ENCODE results near the gene MMP25.
"Not testable (repeated sequence)": the region's sequence is repeated elsewhere in the genome, so short reads cannot be mapped to it uniquely, and the experiment has no call there.

MMP25 gene

GRCh38 chr16:3065742-3066439 lies 19.5 kb downstream of the MMP25 start:
- H3K27ac Mint-ChIP-seq: peak overlapping the region; percentile 100
- H3K4me1 Mint-ChIP-seq: peaks cover 54% of the 10 kb centered on the region
- H3K4me3 Mint-ChIP-seq: peak overlapping the region; percentile 100
- peak in 1 of 2 donors; percentile 55 for DNase-seq (ENCODE audit: low spot score in 2 of 2)
- H3K36me3 Mint-ChIP-seq: peaks cover 72% of the 10 kb centered on the region
- H3K9me3 Mint-ChIP-seq: no peaks in the 10 kb centered on the region
- ATAC-seq: peak; percentile 27

GRCh38 chr16:3066440-3066748 lies 20.0 kb downstream of the MMP25 start:
- Mint-ChIP-seq H3K9me3 (no peaks in the 10 kb centered on the region), H3K27ac (peak overlapping the region; percentile 100), H3K4me3 (peak overlapping the region; percentile 100), H3K4me1 (peaks cover 59% of the 10 kb centered on the region), H3K36me3 (peaks cover 77% of the 10 kb centered on the region)
- ATAC-seq (no peak), DNase-seq (ENCODE audit: low spot score in 2 of 2) (no peak)

- peaks cover 96% of the 10 kb centered on the region for H3K36me3 Mint-ChIP-seq
- H3K4me3 Mint-ChIP-seq: peak overlapping the region; percentile 100
- ATAC-seq: no peak
- H3K9me3 Mint-ChIP-seq: no peaks in the 10 kb centered on the region
- H3K27ac Mint-ChIP-seq: peak overlapping the region; percentile 100
- no peak for DNase-seq (ENCODE audit: low spot score in 2 of 2)
- H3K4me1 Mint-ChIP-seq: peaks cover 66% of the 10 kb centered on the region
Observed at GRCh38 chr16:3068487-3068886, 22.1 kb downstream of the MMP25 start.

GRCh38 chr16:3069146-3069545 lies 22.8 kb downstream of the MMP25 start:
- DNase-seq (ENCODE audit: low spot score in 2 of 2); H3K9me3 Mint-ChIP-seq; ATAC-seq: not testable (repeated sequence)
- Mint-ChIP-seq H3K27ac (peak overlapping the region; percentile 100), H3K4me1 (peaks cover 66% of the 10 kb centered on the region), H3K4me3 (peak overlapping the region; percentile 100), H3K36me3 (peaks cover 97% of the 10 kb centered on the region)

GRCh38 chr16:3070608-3071111 lies 24.3 kb downstream of the MMP25 start:
- Mint-ChIP-seq H3K9me3 (no peaks in the 10 kb centered on the region), H3K36me3 (peaks cover 98% of the 10 kb centered on the region), H3K4me1 (peaks cover 68% of the 10 kb centered on the region), H3K27ac (peak overlapping the region; percentile 100), H3K4me3 (peak overlapping the region; percentile 100)
- no peak for DNase-seq (ENCODE audit: low spot score in 2 of 2)
- no peak for ATAC-seq

- no peaks in the 10 kb centered on the region for H3K9me3 Mint-ChIP-seq
- no peak for ATAC-seq
- no peak for DNase-seq (ENCODE audit: low spot score in 2 of 2)
- peaks cover 76% of the 10 kb centered on the region for H3K4me1 Mint-ChIP-seq
- peaks cover 98% of the 10 kb centered on the region for H3K36me3 Mint-ChIP-seq
- H3K27ac Mint-ChIP-seq: peak overlapping the region; percentile 100
- peak overlapping the region; percentile 100 for H3K4me3 Mint-ChIP-seq
Observed at GRCh38 chr16:3071655-3072054, 25.3 kb downstream of the MMP25 start.

GRCh38 chr16:3072148-3072547 lies 25.8 kb downstream of the MMP25 start:
- peak; percentile 8 for ATAC-seq
- peaks cover 80% of the 10 kb centered on the region for H3K4me1 Mint-ChIP-seq
- H3K36me3 Mint-ChIP-seq: peaks cover 98% of the 10 kb centered on the region
- peak overlapping the region; percentile 100 for H3K4me3 Mint-ChIP-seq
- peak overlapping the region; percentile 100 for H3K27ac Mint-ChIP-seq
- not testable (repeated sequence) for DNase-seq (ENCODE audit: low spot score in 2 of 2); H3K9me3 Mint-ChIP-seq

GRCh38 chr16:3072576-3073263 lies 26.4 kb downstream of the MMP25 start:
- H3K9me3 Mint-ChIP-seq: not testable (repeated sequence)
- peak; percentile 54 for ATAC-seq
- Mint-ChIP-seq H3K27ac (peak overlapping the region; percentile 100), H3K4me3 (peak overlapping the region; percentile 100), H3K36me3 (peaks cover 98% of the 10 kb centered on the region), H3K4me1 (peaks cover 86% of the 10 kb centered on the region)
- peak in 1 of 2 donors; percentile 78 for DNase-seq (ENCODE audit: low spot score in 2 of 2)

GRCh38 chr16:3073448-3073847 lies 27.1 kb downstream of the MMP25 start:
- Mint-ChIP-seq H3K27ac (peak overlapping the region; percentile 92), H3K36me3 (peaks cover 94% of the 10 kb centered on the region), H3K4me3 (peak overlapping the region; percentile 78), H3K9me3 (no peaks in the 10 kb centered on the region), H3K4me1 (peaks cover 89% of the 10 kb centered on the region)
- ATAC-seq: no peak
- no peak for DNase-seq (ENCODE audit: low spot score in 2 of 2)

- Mint-ChIP-seq H3K27ac (peak overlapping the region; percentile 92), H3K4me3 (peak overlapping the region; percentile 78), H3K36me3 (peaks cover 84% of the 10 kb centered on the region), H3K4me1 (peaks cover 87% of the 10 kb centered on the region), H3K9me3 (peaks cover 2% of the 10 kb centered on the region)
- DNase-seq (ENCODE audit: low spot score in 2 of 2): peak; percentile 62 to 91
- peak; percentile 84 for ATAC-seq
Observed at GRCh38 chr16:3074860-3075522, 28.6 kb downstream of the MMP25 start.

- H3K9me3 Mint-ChIP-seq: peaks cover 2% of the 10 kb centered on the region
- peak overlapping the region; percentile 92 for H3K27ac Mint-ChIP-seq
- ATAC-seq (peak; percentile 25), DNase-seq (ENCODE audit: low spot score in 2 of 2) (no peak)
- H3K4me1 Mint-ChIP-seq: peaks cover 86% of the 10 kb centered on the region
- H3K4me3 Mint-ChIP-seq: peak overlapping the region; percentile 78
- peaks cover 78% of the 10 kb centered on the region for H3K36me3 Mint-ChIP-seq
Observed at GRCh38 chr16:3075523-3075915, 29.2 kb downstream of the MMP25 start.

GRCh38 chr16:3075946-3076345 lies 29.6 kb downstream of the MMP25 start:
- not testable (repeated sequence) for ATAC-seq, H3K9me3 Mint-ChIP-seq
- peak in 1 of 2 donors; percentile 67 for DNase-seq (ENCODE audit: low spot score in 2 of 2)
- Mint-ChIP-seq H3K4me3 (peak overlapping the region; percentile 78), H3K27ac (peak overlapping the region; percentile 92), H3K4me1 (peaks cover 88% of the 10 kb centered on the region), H3K36me3 (peaks cover 74% of the 10 kb centered on the region)

- Mint-ChIP-seq H3K27ac (peak overlapping the region; percentile 92), H3K36me3 (peaks cover 68% of the 10 kb centered on the region), H3K4me3 (peak overlapping the region; percentile 78), H3K9me3 (peaks cover 5% of the 10 kb centered on the region), H3K4me1 (peaks cover 86% of the 10 kb centered on the region)
- DNase-seq (ENCODE audit: low spot score in 2 of 2) (peak in 1 of 2 donors; percentile 71), ATAC-seq (no peak)
Observed at GRCh38 chr16:3076577-3076976, 30.2 kb downstream of the MMP25 start.

GRCh38 chr16:3080024-3080423 lies 33.7 kb downstream of the MMP25 start:
- DNase-seq (ENCODE audit: low spot score in 2 of 2) (no peak), ATAC-seq (no peak)
- H3K4me3 Mint-ChIP-seq: no peak overlapping the region
- peaks cover 5% of the 10 kb centered on the region for H3K9me3 Mint-ChIP-seq
- peaks cover 35% of the 10 kb centered on the region for H3K36me3 Mint-ChIP-seq
- peaks cover 76% of the 10 kb centered on the region for H3K4me1 Mint-ChIP-seq
- H3K27ac Mint-ChIP-seq: peak overlapping the region; percentile 87

GRCh38 chr16:3081957-3082356 lies 35.6 kb downstream of the MMP25 start:
- H3K27ac Mint-ChIP-seq; ATAC-seq; H3K4me3 Mint-ChIP-seq; H3K9me3 Mint-ChIP-seq; DNase-seq (ENCODE audit: low spot score in 2 of 2): not testable (repeated sequence)
- H3K4me1 Mint-ChIP-seq: peaks cover 60% of the 10 kb centered on the region
- peaks cover 16% of the 10 kb centered on the region for H3K36me3 Mint-ChIP-seq
